Upper lobe of left lung (tissue), 6 donors: ENCODE data around the gene VPS39. TPM values are rescaled to one million over a fixed set of nuclear protein-coding genes. Genes with fewer than 3 reads are reported as not detected.

Source experiments
- ATAC-seq, 2 donors: fragments of 200-7000 bp; cut with Tn5 transposase; one replicate each; pipeline ENCODE4 v1.9.1; 2022; ENCODE audit warnings: mild to moderate bottlenecking in 2 of 2, moderate library complexity in 2 of 2; ENCODE audit not compliant: low FRiP score in 2 of 2
- DNase-seq, 2 donors: peaks; one replicate each; pipeline ENCODE4 v3.0.0-alpha.2; 2019 to 2020
- H3K27ac ChIP-seq, 4 donors: fragments of 200-600 bp; sonication (generic); one replicate each; pipeline ENCODE4 v1.5.1; 2016 to 2019
- H3K27me3 ChIP-seq, 4 donors: fragments of 200-600 bp; sonication (generic); one replicate each; pipeline ENCODE4 v1.5.1; 2017 to 2019
- H3K36me3 ChIP-seq, 4 donors: fragments of 200-600 bp; sonication (generic); one replicate each; pipeline ENCODE4 v1.5.1; 2016 to 2019
- H3K4me1 ChIP-seq, 4 donors: fragments of 200-600 bp; sonication (generic); one replicate each; pipeline ENCODE4 v1.5.1; 2018 to 2019
- H3K4me3 ChIP-seq, 4 donors: fragments of 200-600 bp; sonication (generic); one replicate each; pipeline ENCODE4 v1.5.1; 2017 to 2019; ENCODE audit warnings: mild to moderate bottlenecking in 2 of 4, moderate library complexity in 1 of 4
- H3K9me3 ChIP-seq, 4 donors: fragments of 200-600 bp; sonication (generic); one replicate each; pipeline ENCODE4 v1.5.1; 2018 to 2019
- EP300 ChIP-seq, 4 donors: sonication (generic); formaldehyde crosslinking; IDR thresholded peaks; one replicate each; pipeline ENCODE4 v1.5.1; 2017; ENCODE audit warnings: antibody characterized with exemption in 4 of 4, control low read depth in 2 of 4
- POLR2A ChIP-seq, 4 donors: fragments of 450-650 bp; IDR thresholded peaks; one replicate each; pipeline ENCODE4 v1.5.1; 2016 to 2017; ENCODE audit warnings: antibody characterized with exemption in 4 of 4, mild to moderate bottlenecking in 2 of 4
- POLR2AphosphoS5 ChIP-seq, 2 donors: sonication (generic); formaldehyde crosslinking; IDR thresholded peaks; one replicate each; pipeline ENCODE4 v1.5.1; 2017; ENCODE audit warnings: antibody characterized with exemption in 2 of 2
- WGBS, 2 donors: methylation state at CpG; one replicate each; pipeline ENCODE4 v1.1.5; 2017 to 2018; 5-methylcytosine and 5-hydroxymethylcytosine counted together
- total RNA-seq, 6 donors: library from RNA; depleted of rRNA in 4 of 6; stranded (reverse); fragments of >200 nt in 4 of 6; gene quantifications; one replicate each; pipeline versions ENCODE4 v1.1.0 to v1.2.1, GENCODE V29; 2016 to 2021
- TF ChIP-seq, protein P1 (sequence below), 6 experiments: fragments of 450-650 bp in 4 of 6; fragments of 200-600 bp in 2 of 6; sonication (generic) in 2 of 6; IDR thresholded peaks; one replicate each; pipeline ENCODE4 v1.5.1; 2016 to 2019; ENCODE audit warnings: antibody characterized with exemption in 6 of 6
- donor health status: DM: no; HTN: no; CAD: no; lungs with moderate emphysema.
- donor health status: DM: no; HTN: yes; CAD: no; lungs with severe emphysema.

Gene VPS39
- total RNA-seq, 6 donors from 2014 or later = 56.4 to 325 (median 85.3) TPM

DNA sequence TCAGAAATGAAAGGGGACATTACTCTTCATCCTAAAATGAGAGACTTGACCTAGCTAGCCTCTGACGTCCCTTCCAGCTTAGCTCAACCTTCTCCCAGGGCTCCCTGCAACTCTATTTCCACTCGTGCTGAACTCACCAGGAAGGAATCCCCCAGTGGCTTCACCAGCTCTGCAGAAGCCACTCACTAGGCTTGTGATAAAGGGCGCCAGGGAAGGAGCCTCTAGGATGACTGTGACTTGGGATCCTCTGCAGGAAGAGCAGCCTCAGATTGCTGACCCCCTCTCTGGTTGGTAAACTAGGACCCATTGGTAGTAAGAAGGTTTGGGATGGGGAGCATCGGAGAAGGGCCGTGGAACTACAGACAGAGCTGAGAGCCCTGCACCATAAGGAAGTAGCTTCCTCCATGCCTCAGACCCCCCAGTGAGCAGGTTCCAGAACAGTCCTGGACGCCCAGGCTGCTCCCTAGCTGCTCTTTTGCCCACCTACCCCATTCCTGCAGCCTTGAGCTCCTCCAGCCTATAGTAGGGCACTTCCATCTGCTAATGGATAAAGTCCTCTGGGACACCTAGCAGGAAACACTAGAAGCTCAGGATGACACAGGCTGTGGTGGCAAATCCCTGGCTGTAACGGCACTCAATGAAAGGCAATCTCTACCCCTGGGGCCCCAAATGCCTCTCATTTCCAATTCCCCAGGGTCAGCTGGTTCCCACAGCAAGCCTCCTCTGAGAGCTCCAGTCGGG is 77.7 kb downstream of the VPS39 start:
- Histone ChIP-seq H3K36me3 (no peaks in the 10 kb centered on the region), H3K9me3 (no peaks in the 10 kb centered on the region), H3K27ac (no peak overlapping the region), H3K4me1 (peaks cover 0 to 6% (median 2%) of the 10 kb centered on the region in 4 donors), H3K4me3 (no peak overlapping the region), H3K27me3 (no peaks in the 10 kb centered on the region)
- ATAC-seq (no peak), DNase-seq (no peak)
- 75 to 77% methylated on average over 4 to 8 of the region's 8 CpGs for WGBS, 2 donors
- TF ChIP-seq, protein P1, sequence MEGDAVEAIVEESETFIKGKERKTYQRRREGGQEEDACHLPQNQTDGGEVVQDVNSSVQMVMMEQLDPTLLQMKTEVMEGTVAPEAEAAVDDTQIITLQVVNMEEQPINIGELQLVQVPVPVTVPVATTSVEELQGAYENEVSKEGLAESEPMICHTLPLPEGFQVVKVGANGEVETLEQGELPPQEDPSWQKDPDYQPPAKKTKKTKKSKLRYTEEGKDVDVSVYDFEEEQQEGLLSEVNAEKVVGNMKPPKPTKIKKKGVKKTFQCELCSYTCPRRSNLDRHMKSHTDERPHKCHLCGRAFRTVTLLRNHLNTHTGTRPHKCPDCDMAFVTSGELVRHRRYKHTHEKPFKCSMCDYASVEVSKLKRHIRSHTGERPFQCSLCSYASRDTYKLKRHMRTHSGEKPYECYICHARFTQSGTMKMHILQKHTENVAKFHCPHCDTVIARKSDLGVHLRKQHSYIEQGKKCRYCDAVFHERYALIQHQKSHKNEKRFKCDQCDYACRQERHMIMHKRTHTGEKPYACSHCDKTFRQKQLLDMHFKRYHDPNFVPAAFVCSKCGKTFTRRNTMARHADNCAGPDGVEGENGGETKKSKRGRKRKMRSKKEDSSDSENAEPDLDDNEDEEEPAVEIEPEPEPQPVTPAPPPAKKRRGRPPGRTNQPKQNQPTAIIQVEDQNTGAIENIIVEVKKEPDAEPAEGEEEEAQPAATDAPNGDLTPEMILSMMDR (IDR thresholded peaks at IDR 0.05) = no peak
- TF ChIP-seq EP300 (IDR thresholded peaks at IDR 0.05) (no peak), POLR2AphosphoS5 (IDR thresholded peaks at IDR 0.05) (no peak)

DNA sequence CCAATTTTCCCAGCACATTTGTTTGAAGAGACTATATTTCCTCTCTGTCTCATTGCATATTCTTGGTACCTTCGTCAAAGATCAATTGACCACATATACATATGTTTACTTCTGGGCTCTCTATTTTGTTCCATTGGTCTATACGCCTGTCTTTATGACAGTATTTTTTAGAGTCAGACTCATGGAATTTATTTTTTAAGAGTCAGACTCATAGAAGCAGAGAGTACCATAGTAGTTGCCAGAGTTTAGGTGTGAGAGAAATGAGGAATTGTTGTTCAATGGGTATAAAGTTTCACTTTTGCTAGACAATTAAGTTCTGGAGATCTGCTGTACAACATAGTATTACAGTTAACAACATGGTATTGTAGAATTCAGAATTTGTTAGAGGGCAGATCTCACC is 78.7 kb downstream of the VPS39 start:
- no peaks in the 10 kb centered on the region for H3K27me3 ChIP-seq
- H3K36me3 ChIP-seq = no peaks in the 10 kb centered on the region
- H3K9me3 ChIP-seq = no peaks in the 10 kb centered on the region
- no peak for ATAC-seq
- no peak overlapping the region for H3K4me3 ChIP-seq
- no peak overlapping the region for H3K27ac ChIP-seq
- WGBS, 2 donors = 90 to 91% methylated on average over 2 of the region's 2 CpGs
- no peak for DNase-seq
- no peak for TF ChIP-seq POLR2A (IDR thresholded peaks at IDR 0.05)
- no peak for TF ChIP-seq POLR2AphosphoS5 (IDR thresholded peaks at IDR 0.05)
- TF ChIP-seq, protein P1 (IDR thresholded peaks at IDR 0.05) = no peak
- TF ChIP-seq EP300 (IDR thresholded peaks at IDR 0.05) = no peak
- H3K4me1 ChIP-seq = peaks cover 0 to 6% (median 2%) of the 10 kb centered on the region in 4 donors

DNA sequence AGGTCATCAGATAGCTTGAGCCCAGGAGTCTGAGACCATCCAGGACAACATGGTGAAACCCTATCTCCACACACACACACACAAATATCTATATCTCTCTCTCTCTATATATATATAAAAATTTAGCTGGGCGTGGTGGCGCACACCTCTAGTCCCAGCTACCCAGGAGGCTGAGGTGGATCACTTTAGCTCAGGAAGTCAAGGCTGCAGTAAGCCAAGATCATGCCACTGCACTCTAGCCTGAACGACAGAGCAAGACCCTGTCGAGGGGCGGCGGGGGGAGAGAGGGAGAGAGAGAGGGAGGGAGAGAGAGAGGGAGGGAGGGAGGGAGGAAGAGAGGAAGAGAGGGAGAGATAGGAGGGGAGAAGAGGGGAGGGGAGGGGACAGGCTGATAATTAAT is 79.6 kb downstream of the VPS39 start:
- 68 to 75% methylated on average over 6 of the region's 6 CpGs for WGBS, 2 donors
- Histone ChIP-seq H3K4me3 (no peak overlapping the region), H3K36me3 (no peaks in the 10 kb centered on the region), H3K27ac (no peak overlapping the region), H3K9me3 (no peaks in the 10 kb centered on the region), H3K27me3 (no peaks in the 10 kb centered on the region), H3K4me1 (peaks cover 0 to 6% (median 2%) of the 10 kb centered on the region in 4 donors)
- ATAC-seq (no peak), DNase-seq (no peak)
- TF ChIP-seq, protein P1 (IDR thresholded peaks at IDR 0.05) = no peak
- TF ChIP-seq EP300 (IDR thresholded peaks at IDR 0.05) = no peak
- TF ChIP-seq POLR2A (IDR thresholded peaks at IDR 0.05) = no peak

DNA sequence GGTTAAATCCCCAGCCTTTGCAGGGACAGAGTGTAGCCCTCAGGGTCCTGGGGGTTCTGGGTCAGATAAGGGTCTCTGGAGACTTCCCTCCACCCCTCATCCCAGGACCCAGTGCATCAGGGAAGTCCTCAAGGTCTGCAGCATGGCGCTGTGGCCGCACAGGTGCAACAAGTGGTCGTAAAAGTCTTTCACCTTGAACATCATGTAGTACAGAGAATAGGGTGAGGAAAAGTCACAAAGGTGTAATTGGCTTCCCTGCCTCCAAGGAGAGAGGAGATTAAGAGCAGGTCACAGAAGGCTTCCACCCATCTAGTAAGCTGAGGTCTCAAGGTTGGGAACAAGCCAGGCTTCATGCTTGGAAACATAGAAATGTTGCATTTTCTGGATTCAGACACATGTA is 84.6 kb downstream of the VPS39 start:
- no peak overlapping the region for H3K4me3 ChIP-seq
- no peak overlapping the region for H3K27ac ChIP-seq
- no peaks in the 10 kb centered on the region for H3K9me3 ChIP-seq
- no peaks in the 10 kb centered on the region for H3K27me3 ChIP-seq
- ATAC-seq (no peak), DNase-seq (no peak)
- H3K36me3 ChIP-seq = no peaks in the 10 kb centered on the region
- TF ChIP-seq POLR2A (IDR thresholded peaks at IDR 0.05) = no peak
- no peak for TF ChIP-seq POLR2AphosphoS5 (IDR thresholded peaks at IDR 0.05)
- TF ChIP-seq, protein P1 (IDR thresholded peaks at IDR 0.05) = no peak
- TF ChIP-seq EP300 (IDR thresholded peaks at IDR 0.05) = no peak
- 97 to 100% methylated on average over 3 of the region's 3 CpGs for WGBS, 2 donors
- H3K4me1 ChIP-seq = peaks cover 0 to 18% (median 12%) of the 10 kb centered on the region in 4 donors

DNA sequence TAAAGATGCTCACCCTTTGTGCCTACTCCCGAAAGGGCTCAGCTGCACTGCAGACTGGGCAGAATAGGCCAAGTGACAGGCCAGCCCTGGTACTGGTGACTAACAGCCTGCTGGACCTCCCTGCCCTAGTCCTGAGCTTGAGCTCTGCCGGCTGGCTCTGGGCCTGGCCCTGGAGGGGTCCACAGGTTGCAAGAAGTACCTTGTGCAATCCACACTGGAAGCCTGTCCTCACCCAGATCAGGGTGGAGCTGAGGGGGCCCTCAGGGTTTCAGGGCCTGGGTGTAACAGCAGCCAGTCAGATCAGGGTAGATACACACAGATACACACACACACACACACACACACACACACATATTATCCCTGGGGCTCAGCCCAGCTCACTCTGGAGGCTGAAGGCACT is 86.4 kb downstream of the VPS39 start:
- H3K4me1 ChIP-seq = peaks cover 0 to 19% (median 12%) of the 10 kb centered on the region in 4 donors
- no peak for TF ChIP-seq POLR2AphosphoS5 (IDR thresholded peaks at IDR 0.05)
- no peak for TF ChIP-seq POLR2A (IDR thresholded peaks at IDR 0.05)
- no peak for TF ChIP-seq EP300 (IDR thresholded peaks at IDR 0.05)
- TF ChIP-seq, protein P1 (IDR thresholded peaks at IDR 0.05) = no peak
- H3K9me3 ChIP-seq = no peaks in the 10 kb centered on the region
- peak; percentile 44 to 76 for ATAC-seq
- DNase-seq = peak in 1 of 2 donors; percentile 83
- no peak overlapping the region for H3K4me3 ChIP-seq
- 38 to 40% methylated on average over 2 of the region's 2 CpGs for WGBS, 2 donors
- H3K36me3 ChIP-seq = no peaks in the 10 kb centered on the region
- H3K27me3 ChIP-seq = no peaks in the 10 kb centered on the region
- peak overlapping the region in 1 of 4 donors; percentile 52 for H3K27ac ChIP-seq
